ENCODE data around the gene GLDC. TPM values are rescaled to one million over a fixed set of nuclear protein-coding genes. Genes with fewer than 3 reads are reported as not detected.

The GLDC gene
- total RNA-seq, 1 experiment from 2014 or later = 2.3 TPM

GRCh38 chr9:6490863-6491262 lies 154.7 kb downstream of the GLDC start:
- in situ Hi-C loops (cut with HindIII; ENCODE audit: low pct_unique_long_range_greater_than_20kb, low sequenced_read_pairs) = no loop called here

GRCh38 chr9:6489099-6489498 lies 156.4 kb downstream of the GLDC start:
- in situ Hi-C loops (cut with HindIII; ENCODE audit: low pct_unique_long_range_greater_than_20kb, low sequenced_read_pairs) = no loop called here
- DNase-seq (ENCODE audit: low read depth, low spot score) = no peak

More at GRCh38 chr9:6490863-6491262, 154.7 kb downstream of the GLDC start:
- DNase-seq (ENCODE audit: low read depth, low spot score) = no peak

GRCh38 chr9:6488395-6488794 lies 157.1 kb downstream of the GLDC start:
- in situ Hi-C loops (cut with HindIII; ENCODE audit: low pct_unique_long_range_greater_than_20kb, low sequenced_read_pairs) = no loop called here
- DNase-seq (ENCODE audit: low read depth, low spot score) = peak; percentile 25

GRCh38 chr9:6484210-6484609 lies 161.3 kb downstream of the GLDC start:
- DNase-seq (ENCODE audit: low read depth, low spot score) = no peak
- in situ Hi-C loops (cut with HindIII; ENCODE audit: low pct_unique_long_range_greater_than_20kb, low sequenced_read_pairs) = no loop called here

Small RNAs within 50 kb of the gene (small RNA-seq; reads per million reads assigned to genes)
- 0 reads per million in 2 experiments for gene RN7SL123P
- gene RN7SL25P = 0 reads per million in 2 experiments

Other genes starting within 250 kb of the GLDC start
- gene UHRF2, start 232.5 kb downstream of the GLDC start, total RNA-seq (2014; rRNA removed; shearing (Covaris generic)) = 21.3 and 22.1 TPM in 2 replicates
- gene KDM4C, start 112.2 kb upstream of the GLDC start, total RNA-seq (2014; rRNA removed; shearing (Covaris generic)) = 12.3 and 13.3 TPM in 2 replicates